ENCODE data around the gene RADIL.

DNA sequence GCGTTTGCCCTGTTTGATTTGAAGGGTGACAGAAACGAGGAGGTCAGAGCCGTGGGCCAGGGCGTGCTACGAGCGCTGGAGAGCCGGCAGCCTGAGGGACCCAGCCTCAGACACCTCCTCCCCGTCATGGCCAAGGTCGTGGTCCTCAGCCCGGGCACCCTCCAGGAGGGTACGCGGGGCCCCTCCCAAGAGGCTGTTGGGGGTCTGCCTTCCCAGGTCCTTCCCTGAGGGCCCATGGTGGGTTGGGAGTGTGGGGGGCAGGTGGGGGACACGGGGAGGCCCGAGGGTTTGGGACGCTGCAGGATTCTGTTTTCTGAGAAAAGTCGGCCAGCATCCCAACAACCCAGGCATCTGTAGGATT lies 100.2 kb downstream of the RADIL start:
- TF ChIP-seq, protein P1, sequence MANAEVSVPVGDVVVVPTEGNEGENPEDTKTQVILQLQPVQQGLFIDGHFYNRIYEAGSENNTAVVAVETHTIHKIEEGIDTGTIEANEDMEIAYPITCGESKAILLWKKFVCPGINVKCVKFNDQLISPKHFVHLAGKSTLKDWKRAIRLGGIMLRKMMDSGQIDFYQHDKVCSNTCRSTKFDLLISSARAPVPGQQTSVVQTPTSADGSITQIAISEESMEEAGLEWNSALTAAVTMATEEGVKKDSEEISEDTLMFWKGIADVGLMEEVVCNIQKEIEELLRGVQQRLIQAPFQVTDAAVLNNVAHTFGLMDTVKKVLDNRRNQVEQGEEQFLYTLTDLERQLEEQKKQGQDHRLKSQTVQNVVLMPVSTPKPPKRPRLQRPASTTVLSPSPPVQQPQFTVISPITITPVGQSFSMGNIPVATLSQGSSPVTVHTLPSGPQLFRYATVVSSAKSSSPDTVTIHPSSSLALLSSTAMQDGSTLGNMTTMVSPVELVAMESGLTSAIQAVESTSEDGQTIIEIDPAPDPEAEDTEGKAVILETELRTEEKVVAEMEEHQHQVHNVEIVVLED (CRISPR knock-in tag; IDR thresholded peaks at IDR 0.05), result no peak
- TF ChIP-seq, protein P2, sequence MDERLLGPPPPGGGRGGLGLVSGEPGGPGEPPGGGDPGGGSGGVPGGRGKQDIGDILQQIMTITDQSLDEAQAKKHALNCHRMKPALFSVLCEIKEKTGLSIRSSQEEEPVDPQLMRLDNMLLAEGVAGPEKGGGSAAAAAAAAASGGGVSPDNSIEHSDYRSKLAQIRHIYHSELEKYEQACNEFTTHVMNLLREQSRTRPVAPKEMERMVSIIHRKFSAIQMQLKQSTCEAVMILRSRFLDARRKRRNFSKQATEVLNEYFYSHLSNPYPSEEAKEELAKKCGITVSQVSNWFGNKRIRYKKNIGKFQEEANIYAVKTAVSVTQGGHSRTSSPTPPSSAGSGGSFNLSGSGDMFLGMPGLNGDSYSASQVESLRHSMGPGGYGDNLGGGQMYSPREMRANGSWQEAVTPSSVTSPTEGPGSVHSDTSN (CRISPR knock-in tag; IDR thresholded peaks at IDR 0.05; ENCODE audit: low read depth), result no peak
- TF ChIP-seq, protein P2 (tag; conservative IDR thresholded peaks at IDR 0.05; ENCODE audit: low read depth), result no peak
- TF ChIP-seq RUNX1 (IDR thresholded peaks at IDR 0.05; ENCODE audit: low read depth) (no peak), FOXK2 (conservative IDR thresholded peaks at IDR 0.05 in 1 of 2, IDR thresholded peaks at IDR 0.05 in 1 of 2; ENCODE audit: low read depth in 2 of 2) (no peak), SRSF7 (optimal IDR thresholded peaks at IDR 0.05; ENCODE audit: low read depth, low read length) (no peak), BRCA1 (IDR thresholded peaks at IDR 0.05) (no peak), BRCA1 (CRISPR knock-in tag; IDR thresholded peaks at IDR 0.05) (no peak), ZNF274 (IDR thresholded peaks at IDR 0.05; ENCODE audit: borderline replicate concordance, low read depth, low read length) (no peak), CEBPB (tag; IDR thresholded peaks at IDR 0.05) (no peak), ATF7 (IDR thresholded peaks at IDR 0.05) (no peak), GTF2F1 (IDR thresholded peaks at IDR 0.05; ENCODE audit: low read depth, low read length) (no peak), POLR2AphosphoS2 (IDR thresholded peaks at IDR 0.05; ENCODE audit: low read length) (no peak)
- TF ChIP-seq, protein P3, sequence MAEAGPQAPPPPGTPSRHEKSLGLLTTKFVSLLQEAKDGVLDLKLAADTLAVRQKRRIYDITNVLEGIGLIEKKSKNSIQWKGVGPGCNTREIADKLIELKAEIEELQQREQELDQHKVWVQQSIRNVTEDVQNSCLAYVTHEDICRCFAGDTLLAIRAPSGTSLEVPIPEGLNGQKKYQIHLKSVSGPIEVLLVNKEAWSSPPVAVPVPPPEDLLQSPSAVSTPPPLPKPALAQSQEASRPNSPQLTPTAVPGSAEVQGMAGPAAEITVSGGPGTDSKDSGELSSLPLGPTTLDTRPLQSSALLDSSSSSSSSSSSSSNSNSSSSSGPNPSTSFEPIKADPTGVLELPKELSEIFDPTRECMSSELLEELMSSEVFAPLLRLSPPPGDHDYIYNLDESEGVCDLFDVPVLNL (CRISPR knock-in tag; IDR thresholded peaks at IDR 0.05; ENCODE audit: low read depth), result no peak
- TF ChIP-seq, protein P4, sequence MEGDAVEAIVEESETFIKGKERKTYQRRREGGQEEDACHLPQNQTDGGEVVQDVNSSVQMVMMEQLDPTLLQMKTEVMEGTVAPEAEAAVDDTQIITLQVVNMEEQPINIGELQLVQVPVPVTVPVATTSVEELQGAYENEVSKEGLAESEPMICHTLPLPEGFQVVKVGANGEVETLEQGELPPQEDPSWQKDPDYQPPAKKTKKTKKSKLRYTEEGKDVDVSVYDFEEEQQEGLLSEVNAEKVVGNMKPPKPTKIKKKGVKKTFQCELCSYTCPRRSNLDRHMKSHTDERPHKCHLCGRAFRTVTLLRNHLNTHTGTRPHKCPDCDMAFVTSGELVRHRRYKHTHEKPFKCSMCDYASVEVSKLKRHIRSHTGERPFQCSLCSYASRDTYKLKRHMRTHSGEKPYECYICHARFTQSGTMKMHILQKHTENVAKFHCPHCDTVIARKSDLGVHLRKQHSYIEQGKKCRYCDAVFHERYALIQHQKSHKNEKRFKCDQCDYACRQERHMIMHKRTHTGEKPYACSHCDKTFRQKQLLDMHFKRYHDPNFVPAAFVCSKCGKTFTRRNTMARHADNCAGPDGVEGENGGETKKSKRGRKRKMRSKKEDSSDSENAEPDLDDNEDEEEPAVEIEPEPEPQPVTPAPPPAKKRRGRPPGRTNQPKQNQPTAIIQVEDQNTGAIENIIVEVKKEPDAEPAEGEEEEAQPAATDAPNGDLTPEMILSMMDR (IDR thresholded peaks at IDR 0.05 in 2 of 3, conservative IDR thresholded peaks at IDR 0.05 in 1 of 3; ENCODE audit: insufficient read depth in 2 of 3, low read depth in 1 of 3, low read length in 3 of 3), result no peak
